ENCODE measurements around the gene PDGFC.

Gene PDGFC

GRCh38 chr4:156958276-156959074, 13.1 kb downstream of the PDGFC start:
- peak overlapping the region; percentile 69 for H3K27ac ChIP-seq (ENCODE audit: poor library complexity, severe bottlenecking)
- DNase-seq (ENCODE audit: low spot score) (no peak), ATAC-seq (ENCODE audit: low read depth) (no peak)
- TF ChIP-seq, protein P1, sequence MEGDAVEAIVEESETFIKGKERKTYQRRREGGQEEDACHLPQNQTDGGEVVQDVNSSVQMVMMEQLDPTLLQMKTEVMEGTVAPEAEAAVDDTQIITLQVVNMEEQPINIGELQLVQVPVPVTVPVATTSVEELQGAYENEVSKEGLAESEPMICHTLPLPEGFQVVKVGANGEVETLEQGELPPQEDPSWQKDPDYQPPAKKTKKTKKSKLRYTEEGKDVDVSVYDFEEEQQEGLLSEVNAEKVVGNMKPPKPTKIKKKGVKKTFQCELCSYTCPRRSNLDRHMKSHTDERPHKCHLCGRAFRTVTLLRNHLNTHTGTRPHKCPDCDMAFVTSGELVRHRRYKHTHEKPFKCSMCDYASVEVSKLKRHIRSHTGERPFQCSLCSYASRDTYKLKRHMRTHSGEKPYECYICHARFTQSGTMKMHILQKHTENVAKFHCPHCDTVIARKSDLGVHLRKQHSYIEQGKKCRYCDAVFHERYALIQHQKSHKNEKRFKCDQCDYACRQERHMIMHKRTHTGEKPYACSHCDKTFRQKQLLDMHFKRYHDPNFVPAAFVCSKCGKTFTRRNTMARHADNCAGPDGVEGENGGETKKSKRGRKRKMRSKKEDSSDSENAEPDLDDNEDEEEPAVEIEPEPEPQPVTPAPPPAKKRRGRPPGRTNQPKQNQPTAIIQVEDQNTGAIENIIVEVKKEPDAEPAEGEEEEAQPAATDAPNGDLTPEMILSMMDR (IDR thresholded peaks at IDR 0.05; ENCODE audit: poor library complexity, severe bottlenecking) = no peak
- no peaks in the 10 kb centered on the region for H3K27me3 ChIP-seq (ENCODE audit: insufficient read depth, poor library complexity, severe bottlenecking)
- H3K4me1 ChIP-seq (ENCODE audit: insufficient read depth, poor library complexity, severe bottlenecking) = peaks cover 68% of the 10 kb centered on the region
- H3K4me3 ChIP-seq (ENCODE audit: severe bottlenecking) = no peak overlapping the region
- H3K9me3 ChIP-seq (ENCODE audit: severe bottlenecking) = no peaks in the 10 kb centered on the region
- 0 out of 2 replicates have a peak, but pooled peaks cover 5% of the 10 kb centered on the region for H3K36me3 ChIP-seq (ENCODE audit: low read depth)

GRCh38 chr4:156957556-156957955, 14.0 kb downstream of the PDGFC start:
- Histone ChIP-seq H3K27me3 (ENCODE audit: insufficient read depth, poor library complexity, severe bottlenecking) (no peaks in the 10 kb centered on the region), H3K4me1 (ENCODE audit: insufficient read depth, poor library complexity, severe bottlenecking) (peaks cover 71% of the 10 kb centered on the region), H3K36me3 (ENCODE audit: low read depth) (0 out of 2 replicates have a peak, but pooled peaks cover 5% of the 10 kb centered on the region), H3K4me3 (ENCODE audit: severe bottlenecking) (no peak overlapping the region), H3K27ac (ENCODE audit: poor library complexity, severe bottlenecking) (peak overlapping the region; percentile 69), H3K9me3 (ENCODE audit: severe bottlenecking) (no peaks in the 10 kb centered on the region)
- DNase-seq (ENCODE audit: low spot score) (no peak), ATAC-seq (ENCODE audit: low read depth) (peak; percentile 40; the same call in 2 of the 3 replicates)
- TF ChIP-seq, protein P1 (IDR thresholded peaks at IDR 0.05; ENCODE audit: poor library complexity, severe bottlenecking) = no peak

- no peaks in the 10 kb centered on the region for H3K9me3 ChIP-seq (ENCODE audit: severe bottlenecking)
- no peaks in the 10 kb centered on the region for H3K27me3 ChIP-seq (ENCODE audit: insufficient read depth, poor library complexity, severe bottlenecking)
- peak overlapping the region; percentile 69 for H3K27ac ChIP-seq (ENCODE audit: poor library complexity, severe bottlenecking)
- TF ChIP-seq, protein P1 (IDR thresholded peaks at IDR 0.05; ENCODE audit: poor library complexity, severe bottlenecking) = no peak
- no peak overlapping the region for H3K4me3 ChIP-seq (ENCODE audit: severe bottlenecking)
- H3K4me1 ChIP-seq (ENCODE audit: insufficient read depth, poor library complexity, severe bottlenecking) = peaks cover 77% of the 10 kb centered on the region
- H3K36me3 ChIP-seq (ENCODE audit: low read depth) = 0 out of 2 replicates have a peak, but pooled peaks cover 5% of the 10 kb centered on the region
- no peak for DNase-seq (ENCODE audit: low spot score)
- no peak for ATAC-seq (ENCODE audit: low read depth)
Observed at GRCh38 chr4:156956826-156957368, 14.7 kb downstream of the PDGFC start.

DNA sequence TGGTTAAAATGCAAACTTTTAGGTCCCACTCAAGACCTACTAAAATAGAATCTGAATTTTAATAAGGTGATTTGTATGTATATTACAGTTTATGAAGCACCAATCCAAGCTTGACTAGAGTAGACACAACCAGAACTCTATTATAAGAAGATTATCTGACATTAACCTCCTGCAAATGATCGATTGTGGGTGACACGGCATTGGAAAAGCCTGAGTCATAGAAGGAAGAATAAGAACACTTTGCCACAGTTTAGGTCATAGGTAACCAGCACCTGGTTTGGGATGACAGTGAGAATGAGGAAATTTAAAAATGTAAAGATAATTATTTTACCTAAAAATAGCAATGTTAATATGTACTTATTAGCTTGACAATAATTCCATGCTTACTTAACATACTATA, 15.2 kb downstream of the PDGFC start:
- TF ChIP-seq, protein P1 (IDR thresholded peaks at IDR 0.05; ENCODE audit: poor library complexity, severe bottlenecking) = no peak
- DNase-seq (ENCODE audit: low spot score) = no peak
- 0 out of 2 replicates have a peak, but pooled peaks cover 5% of the 10 kb centered on the region for H3K36me3 ChIP-seq (ENCODE audit: low read depth)
- no peaks in the 10 kb centered on the region for H3K27me3 ChIP-seq (ENCODE audit: insufficient read depth, poor library complexity, severe bottlenecking)
- H3K4me1 ChIP-seq (ENCODE audit: insufficient read depth, poor library complexity, severe bottlenecking) = peaks cover 79% of the 10 kb centered on the region
- peak overlapping the region; percentile 69 for H3K27ac ChIP-seq (ENCODE audit: poor library complexity, severe bottlenecking)
- no peak for ATAC-seq (ENCODE audit: low read depth)
- no peak overlapping the region for H3K4me3 ChIP-seq (ENCODE audit: severe bottlenecking)
- no peaks in the 10 kb centered on the region for H3K9me3 ChIP-seq (ENCODE audit: severe bottlenecking)
